ENCODE results near the gene COLEC12.

- TF ChIP-seq CTCF (IDR thresholded peaks at IDR 0.05; ENCODE audit: poor library complexity) (no peak), EZH2 (IDR thresholded peaks at IDR 0.05; ENCODE audit: borderline replicate concordance) (no peak), EZH2phosphoT487 (IDR thresholded peaks at IDR 0.05; ENCODE audit: low read depth, severe bottlenecking, unreplicated experiment) (no peak)
Observed at GRCh38 chr18:478681-479080, 21.8 kb downstream of the COLEC12 start.
